ENCODE results near the gene SUPT6H. TPM values are rescaled to one million over a fixed set of nuclear protein-coding genes. Genes with fewer than 3 reads are reported as not detected.

SUPT6H gene
- total RNA-seq, 2 donors from 2014 or later: 40.1 to 47.1 TPM

DNA sequence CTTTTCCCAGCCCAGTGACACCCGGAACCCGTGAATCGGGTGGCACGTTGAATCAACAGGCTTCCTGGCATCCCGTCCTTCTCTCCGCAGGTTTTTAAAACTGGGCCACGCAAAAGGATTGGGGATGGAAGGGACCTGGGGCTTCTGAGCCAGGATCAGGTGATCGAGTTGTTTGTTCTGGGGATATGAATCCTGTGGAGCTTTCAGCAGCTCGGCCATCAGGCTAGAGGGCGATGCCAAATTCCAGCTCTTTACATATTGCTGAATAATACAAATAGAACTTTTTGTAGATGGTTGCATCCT lies 473 bp downstream of the SUPT6H start:
- TF ChIP-seq CTCF (IDR thresholded peaks at IDR 0.05): no peak
- Histone ChIP-seq H3K9me3 (no peaks in the 10 kb centered on the region), H3K4me1 (peaks cover 11% of the 10 kb centered on the region), H3K4me3 (peak overlapping the region; percentile 89), H3K36me3 (no peaks in the 10 kb centered on the region), H3K9ac (ENCODE audit: low read depth in 2 of 2, low read length in 2 of 2) (peak overlapping the region; percentile 89 to 93), H3K27me3 (no peaks in the 10 kb centered on the region), H3K27ac (peak overlapping the region; percentile 93)
- intact Hi-C loops (cut with DNase I): no loop called here
- no peak for DNase-seq

DNA sequence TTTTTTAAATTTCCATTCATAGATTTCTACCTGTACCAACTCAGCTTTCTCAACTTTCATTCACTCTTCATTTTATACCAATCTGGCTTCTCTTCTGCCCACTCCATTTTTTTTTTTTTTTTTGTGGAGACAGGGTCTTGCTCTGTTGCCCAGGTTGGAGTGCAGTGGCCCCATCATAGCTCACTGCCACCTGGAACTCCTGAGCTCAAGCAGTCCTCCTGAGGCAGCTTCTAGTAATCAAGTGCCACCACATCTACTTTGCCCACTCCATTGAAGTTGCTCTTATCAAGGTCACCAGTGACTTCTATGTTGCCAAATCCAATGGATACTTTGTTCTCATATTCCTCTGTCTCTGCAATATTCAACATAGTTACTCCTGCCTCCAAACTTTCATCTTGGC lies 1.7 kb downstream of the SUPT6H start:
- Histone ChIP-seq H3K27me3 (no peaks in the 10 kb centered on the region), H3K9me3 (no peaks in the 10 kb centered on the region), H3K4me1 (peaks cover 11% of the 10 kb centered on the region), H3K4me3 (no peak overlapping the region), H3K27ac (no peak overlapping the region), H3K36me3 (no peaks in the 10 kb centered on the region), H3K9ac (ENCODE audit: low read depth in 2 of 2, low read length in 2 of 2) (no peak overlapping the region)
- intact Hi-C loops (cut with DNase I): no loop called here
- DNase-seq: no peak
- no peak for TF ChIP-seq CTCF (IDR thresholded peaks at IDR 0.05)

- intact Hi-C loops (cut with DNase I): no loop called here
- H3K4me3 ChIP-seq: no peak overlapping the region
- no peak for DNase-seq
- TF ChIP-seq CTCF (IDR thresholded peaks at IDR 0.05): no peak
- H3K27ac ChIP-seq: no peak overlapping the region
- no peaks in the 10 kb centered on the region for H3K27me3 ChIP-seq
- no peaks in the 10 kb centered on the region for H3K9me3 ChIP-seq
- H3K9ac ChIP-seq (ENCODE audit: low read depth in 2 of 2, low read length in 2 of 2): no peak overlapping the region
- no peaks in the 10 kb centered on the region for H3K36me3 ChIP-seq
- peaks cover 7% of the 10 kb centered on the region for H3K4me1 ChIP-seq
Observed at GRCh38 chr17:28665994-28666393, 4.0 kb downstream of the SUPT6H start.

DNA sequence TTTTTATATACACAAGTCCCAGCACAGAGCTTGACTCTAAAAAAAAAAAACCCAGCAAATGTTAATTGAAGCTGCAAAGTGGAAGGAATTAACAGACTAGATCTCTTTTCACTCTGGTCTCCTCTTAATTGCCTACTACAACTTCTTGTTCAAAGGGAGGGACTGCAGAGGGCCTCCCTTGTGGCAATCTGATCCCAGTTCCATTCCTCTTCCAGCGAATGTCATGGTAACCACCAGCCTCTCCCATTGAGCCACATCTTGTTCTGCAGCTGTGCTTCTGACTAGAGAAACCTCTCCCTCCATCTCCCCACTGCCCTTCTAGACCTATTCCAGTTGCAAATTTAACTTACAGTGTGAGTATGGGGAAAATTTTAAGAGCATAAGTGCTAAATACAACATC lies 5.9 kb downstream of the SUPT6H start:
- DNase-seq: no peak
- TF ChIP-seq CTCF (IDR thresholded peaks at IDR 0.05): no peak
- intact Hi-C loops (cut with DNase I): no loop called here

DNA sequence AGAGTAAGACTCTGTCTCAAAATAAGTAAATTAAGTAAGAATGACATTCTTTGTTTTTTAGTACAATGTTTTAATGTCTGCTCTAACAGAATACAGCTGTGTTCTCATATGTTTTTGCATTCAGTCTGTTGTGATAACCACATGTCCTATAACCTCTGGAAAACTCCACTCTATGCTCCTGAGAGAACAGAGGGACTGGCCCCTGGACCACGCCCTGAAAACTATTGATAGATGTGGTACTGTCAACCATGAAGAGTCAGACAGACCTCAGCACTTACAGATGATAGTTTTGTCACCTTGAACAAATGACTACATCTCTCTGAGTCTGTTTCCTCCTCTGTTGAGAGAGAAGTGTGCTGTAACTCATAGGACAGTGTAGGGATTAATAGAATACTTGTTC lies 7.9 kb downstream of the SUPT6H start:
- intact Hi-C loops (cut with DNase I): no loop called here

More for the DNA sequence above, 5.9 kb downstream of the SUPT6H start:
- Histone ChIP-seq H3K4me3 (no peak overlapping the region), H3K9me3 (no peaks in the 10 kb centered on the region), H3K36me3 (peaks cover 6% of the 10 kb centered on the region), H3K27me3 (no peaks in the 10 kb centered on the region), H3K9ac (ENCODE audit: low read depth in 2 of 2, low read length in 2 of 2) (no peak overlapping the region), H3K4me1 (peaks cover 6% of the 10 kb centered on the region), H3K27ac (no peak overlapping the region)

More for the DNA sequence above, 7.9 kb downstream of the SUPT6H start:
- no peak overlapping the region for H3K4me3 ChIP-seq
- no peak for DNase-seq
- H3K4me1 ChIP-seq: no peaks in the 10 kb centered on the region
- peaks cover 8% of the 10 kb centered on the region for H3K36me3 ChIP-seq
- H3K27me3 ChIP-seq: no peaks in the 10 kb centered on the region
- H3K9ac ChIP-seq (ENCODE audit: low read depth in 2 of 2, low read length in 2 of 2): no peak overlapping the region
- no peak for TF ChIP-seq CTCF (IDR thresholded peaks at IDR 0.05)
- no peak overlapping the region for H3K27ac ChIP-seq
- H3K9me3 ChIP-seq: no peaks in the 10 kb centered on the region
